HEK293T (cell line): ENCODE results near the gene NFE2L3.
"Not testable (repeated sequence)": the region's sequence is repeated elsewhere in the genome, so short reads cannot be mapped to it uniquely, and the experiment has no call there.

Experiments used
- CTCF ChIA-PET: fragments of 350-600 bp; formaldehyde crosslinking; extraction: SDS; loops from one replicate; lab custom pipeline; 2021; ENCODE audit warnings: antibody characterized with exemption, inconsistent platforms; lab: Yijun Ruan, JAX
- POLR2A ChIA-PET: fragments of 350-600 bp; formaldehyde crosslinking; extraction: SDS; loops from one replicate; lab custom pipeline; 2020; ENCODE audit warnings: antibody characterized with exemption, inconsistent platforms; lab: Yijun Ruan, JAX
- DNase-seq: peaks from one replicate; pipeline ENCODE4 v3.0.0; 2012; ENCODE audit warnings: mixed read lengths; ENCODE audit errors: extremely low spot score
- ARNT ChIP-seq: fragments of 450-650 bp; IDR thresholded peaks from 2 replicates; pipeline ENCODE4 v1.6.1; 2017; ENCODE audit warnings: mild to moderate bottlenecking
- BHLHE40 ChIP-seq: fragments of 450-650 bp; IDR thresholded peaks from 2 replicates; pipeline ENCODE4 v1.6.1; 2016; ENCODE audit warnings: mild to moderate bottlenecking, moderate library complexity, borderline replicate concordance
- CTBP1 ChIP-seq: fragments of 450-650 bp; IDR thresholded peaks from 2 replicates; pipeline ENCODE4 v1.6.1; 2016; ENCODE audit warnings: borderline replicate concordance
- ELF4 ChIP-seq: fragments of 450-650 bp; IDR thresholded peaks from 2 replicates; pipeline ENCODE4 v1.6.1; 2017; ENCODE audit warnings: antibody characterized with exemption
- FOXA1 ChIP-seq: fragments of 450-650 bp; IDR thresholded peaks from 2 replicates; pipeline ENCODE4 v1.6.1; 2016; ENCODE audit warnings: mild to moderate bottlenecking
- FOXK2 ChIP-seq: fragments of 450-650 bp; IDR thresholded peaks from 2 replicates; pipeline ENCODE4 v1.6.1; 2016; ENCODE audit warnings: mild to moderate bottlenecking
- FOXM1 ChIP-seq: fragments of 450-650 bp; IDR thresholded peaks from 2 replicates; pipeline ENCODE4 v1.6.1; 2017; ENCODE audit warnings: mild to moderate bottlenecking, borderline replicate concordance
- HDGF ChIP-seq: fragments of 450-650 bp; IDR thresholded peaks from 2 replicates; pipeline ENCODE4 v1.6.1; 2017; ENCODE audit warnings: antibody characterized with exemption, borderline replicate concordance
- L3MBTL2 ChIP-seq: fragments of 450-650 bp; conservative IDR thresholded peaks from 2 replicates; pipeline ENCODE4 v1.6.1; 2016; ENCODE audit warnings: mild to moderate bottlenecking
- LEF1 ChIP-seq: fragments of 450-650 bp; IDR thresholded peaks from 2 replicates; pipeline ENCODE4 v1.6.1; 2017; ENCODE audit warnings: mild to moderate bottlenecking, borderline replicate concordance
- NFRKB ChIP-seq: fragments of 450-650 bp; IDR thresholded peaks from 2 replicates; pipeline ENCODE4 v1.6.1; 2016; ENCODE audit warnings: mild to moderate bottlenecking, moderate library complexity
- SP1 ChIP-seq: fragments of 450-650 bp; IDR thresholded peaks from 2 replicates; pipeline ENCODE4 v1.6.1; 2017
- SUZ12 ChIP-seq: fragments of 450-650 bp; IDR thresholded peaks from 2 replicates; pipeline ENCODE4 v1.6.1; 2016; ENCODE audit warnings: mild to moderate bottlenecking
- TARDBP ChIP-seq: fragments of 450-650 bp; IDR thresholded peaks from 2 replicates; pipeline ENCODE4 v1.6.1; 2016
- ZNF384 ChIP-seq: fragments of 450-650 bp; IDR thresholded peaks from 2 replicates; pipeline ENCODE4 v1.6.1; 2016
- TF ChIP-seq, protein P1 (sequence below): fragments of 450-650 bp; IDR thresholded peaks from 2 replicates; pipeline ENCODE4 v1.6.1; 2016

Gene NFE2L3

DNA sequence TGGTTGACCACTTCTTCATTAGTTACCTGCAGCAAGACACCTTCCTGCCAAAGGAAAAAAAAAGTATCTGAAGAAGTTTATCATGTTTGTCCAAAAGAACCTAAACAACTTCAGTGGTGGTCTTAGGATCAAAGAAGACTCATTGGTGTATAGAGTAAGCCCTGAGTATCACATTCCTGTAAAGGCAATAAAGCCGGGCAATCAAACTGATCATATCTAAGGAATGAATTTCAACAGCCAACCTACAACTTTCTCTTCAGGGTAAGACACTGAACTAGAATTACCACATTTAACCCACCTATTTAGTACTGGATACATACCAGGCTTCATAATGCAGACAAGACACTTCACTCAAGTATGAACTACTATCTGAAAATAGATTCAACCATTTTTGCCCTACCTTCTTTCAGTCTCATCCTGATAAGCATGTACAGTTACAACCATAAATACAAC lies 38.4 kb downstream of the NFE2L3 start:
- DNase-seq: no peak
- ChIA-PET POLR2A (interaction anchor here (3.2 to 3.4 kb wide), 2 partner anchors 9 to 11 kb away, joined by 31 to 46 read pairs; partner anchors contain the start of genes CBX3 and HNRNPA2B1), CTCF (no interaction called here)
- no peak for TF ChIP-seq CTBP1
- TF ChIP-seq SP1: no peak
- TF ChIP-seq NFRKB: no peak
- TF ChIP-seq FOXK2: no peak
- no peak for TF ChIP-seq FOXM1
- TF ChIP-seq TARDBP: no peak
- no peak for TF ChIP-seq FOXA1
- TF ChIP-seq ELF4: no peak
- TF ChIP-seq L3MBTL2: no peak
- TF ChIP-seq ARNT: no peak
- TF ChIP-seq HDGF: no peak
- TF ChIP-seq, protein P1, sequence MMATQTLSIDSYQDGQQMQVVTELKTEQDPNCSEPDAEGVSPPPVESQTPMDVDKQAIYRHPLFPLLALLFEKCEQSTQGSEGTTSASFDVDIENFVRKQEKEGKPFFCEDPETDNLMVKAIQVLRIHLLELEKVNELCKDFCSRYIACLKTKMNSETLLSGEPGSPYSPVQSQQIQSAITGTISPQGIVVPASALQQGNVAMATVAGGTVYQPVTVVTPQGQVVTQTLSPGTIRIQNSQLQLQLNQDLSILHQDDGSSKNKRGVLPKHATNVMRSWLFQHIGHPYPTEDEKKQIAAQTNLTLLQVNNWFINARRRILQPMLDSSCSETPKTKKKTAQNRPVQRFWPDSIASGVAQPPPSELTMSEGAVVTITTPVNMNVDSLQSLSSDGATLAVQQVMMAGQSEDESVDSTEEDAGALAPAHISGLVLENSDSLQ: no peak
- no peak for TF ChIP-seq SUZ12
- no peak for TF ChIP-seq LEF1
- no peak for TF ChIP-seq BHLHE40
- no peak for TF ChIP-seq ZNF384

DNA sequence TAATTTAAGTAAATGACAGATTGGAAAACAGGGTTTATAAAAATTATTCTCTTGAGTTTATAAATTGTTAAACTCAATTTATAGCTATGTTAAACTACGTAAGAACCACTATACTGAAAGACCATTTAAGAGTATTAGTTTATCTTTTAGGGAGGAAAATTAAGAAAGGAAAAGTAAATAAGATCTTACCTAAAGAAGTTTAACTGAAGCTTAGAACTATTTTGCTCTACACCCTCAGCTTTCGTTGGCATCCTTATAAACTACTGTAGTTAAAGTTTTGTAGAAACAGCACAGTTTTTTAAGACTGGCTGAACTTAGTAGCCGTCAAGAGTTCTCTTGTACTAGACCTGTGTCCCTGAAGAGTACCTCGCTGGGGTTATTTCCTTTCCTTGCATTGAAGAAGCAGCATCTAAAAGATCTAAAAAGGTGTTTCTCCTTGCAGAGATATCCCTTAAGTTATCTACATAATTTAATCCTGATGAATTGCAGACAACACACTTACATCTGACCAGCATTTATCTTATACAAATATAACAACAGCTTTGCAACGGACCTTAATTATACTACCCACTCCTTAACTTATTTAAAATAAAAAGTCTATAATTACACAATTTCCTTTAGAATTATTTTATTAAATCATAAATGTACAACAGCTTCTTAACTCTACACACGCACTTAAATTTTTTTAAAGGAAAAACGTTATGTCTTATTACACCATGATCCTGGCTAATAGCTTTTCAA lies 39.4 kb downstream of the NFE2L3 start:
- no peak for DNase-seq
- CTCF ChIA-PET: interaction anchor here (1.0 kb wide), 1 partner anchor 101 kb away, joined by 3 read pairs; no protein-coding TSS in a partner anchor
- POLR2A ChIA-PET: interaction anchor here (1.0 to 3.2 kb wide), 3 partner anchors 10 to 970 kb away, joined by 4 to 31 read pairs (median 4); partner anchors contain the start of genes CBX3, HNRNPA2B1 and NFE2L3
- TF ChIP-seq FOXA1 (no peak), BHLHE40 (no peak), ARNT (no peak), HDGF (no peak)

DNA sequence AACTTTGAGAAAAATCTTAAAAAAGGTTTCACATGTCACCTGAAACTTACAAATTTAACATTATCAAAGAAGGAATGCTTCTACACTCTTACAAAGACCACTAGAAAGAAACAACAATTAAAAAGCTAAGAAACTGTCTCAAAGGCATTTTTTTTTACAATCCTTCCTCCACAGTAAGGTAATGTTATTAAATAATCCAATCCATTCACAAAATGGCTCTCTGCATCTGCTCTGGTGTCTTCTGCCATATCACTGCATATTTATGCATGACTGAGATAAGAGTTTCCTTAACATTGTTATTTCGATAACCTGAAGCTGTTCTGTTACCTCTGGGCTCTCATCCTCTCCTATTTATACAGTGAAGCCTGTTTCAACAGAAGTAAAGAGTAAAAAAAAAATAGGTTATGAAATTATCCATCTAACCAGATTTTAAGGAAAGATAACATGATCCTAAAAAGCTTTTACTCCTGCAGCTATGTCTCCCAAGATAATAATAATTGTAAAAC lies 40.0 kb downstream of the NFE2L3 start:
- TF ChIP-seq HDGF (no peak), FOXA1 (no peak), FOXM1 (no peak), L3MBTL2 (no peak), FOXK2 (no peak), SUZ12 (no peak), SP1 (no peak), ZNF384 (no peak), TARDBP (no peak), LEF1 (no peak), ARNT (no peak), NFRKB (no peak), BHLHE40 (no peak), CTBP1 (no peak), ELF4 (no peak)
- TF ChIP-seq, protein P1: no peak
- no peak for DNase-seq
- POLR2A ChIA-PET: interaction anchor here (0.6 to 3.2 kb wide), 8 partner anchors 9 to 1070 kb away, joined by 3 to 31 read pairs (median 4); partner anchors contain the start of genes CBX3, HNRNPA2B1 and NFE2L3
- CTCF ChIA-PET: interaction anchor here (0.7 to 1.0 kb wide), 3 partner anchors 101 to 481 kb away, joined by 3 to 5 read pairs (median 4); no protein-coding TSS in a partner anchor

DNA sequence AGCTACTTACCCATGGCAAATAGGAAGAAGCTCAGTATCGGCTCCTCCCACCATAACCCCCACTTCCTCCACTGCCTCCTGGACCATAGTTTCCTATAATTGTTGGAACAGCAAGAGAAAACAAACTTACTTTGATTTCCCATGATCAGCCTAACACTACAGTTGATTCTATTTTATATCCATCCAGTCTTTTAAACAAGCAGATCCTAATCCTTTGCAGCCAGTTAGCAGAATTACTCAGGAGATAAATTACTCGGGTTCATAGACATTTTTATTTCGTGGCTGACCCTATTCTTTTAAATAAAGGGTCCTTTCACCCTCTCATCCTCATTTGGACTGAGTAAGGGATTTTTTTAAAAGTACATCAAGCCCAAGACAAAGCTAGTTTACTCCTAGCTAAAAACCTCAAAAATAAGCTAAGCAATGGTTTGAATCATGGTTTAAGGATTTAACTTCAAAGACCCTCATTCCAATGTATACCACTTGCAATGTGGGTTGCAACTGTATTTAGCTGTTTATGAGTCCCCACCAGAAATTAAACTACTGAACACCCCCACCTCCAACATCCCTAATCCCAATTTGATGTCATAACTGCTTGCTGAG lies 40.6 kb downstream of the NFE2L3 start:
- POLR2A ChIA-PET: interaction anchor here (0.6 to 3.2 kb wide), 8 partner anchors 9 to 1071 kb away, joined by 3 to 31 read pairs (median 4); partner anchors contain the start of genes CBX3, HNRNPA2B1 and NFE2L3
- no peak for TF ChIP-seq FOXK2
- TF ChIP-seq ARNT: no peak
- TF ChIP-seq ELF4: 0 out of 2 replicates have a peak, but pooled peaks have one; percentile 13
- no peak for TF ChIP-seq LEF1
- no peak for TF ChIP-seq FOXA1
- no peak for TF ChIP-seq SUZ12
- no peak for TF ChIP-seq FOXM1
- TF ChIP-seq BHLHE40: peak; percentile 41
- no peak for TF ChIP-seq SP1
- peak; percentile 19; the same call in 1 of the 2 replicates for TF ChIP-seq NFRKB
- no peak for DNase-seq
- CTCF ChIA-PET: interaction anchor here (0.7 to 1.0 kb wide), 3 partner anchors 102 to 481 kb away, joined by 3 to 5 read pairs (median 4); no protein-coding TSS in a partner anchor

DNA sequence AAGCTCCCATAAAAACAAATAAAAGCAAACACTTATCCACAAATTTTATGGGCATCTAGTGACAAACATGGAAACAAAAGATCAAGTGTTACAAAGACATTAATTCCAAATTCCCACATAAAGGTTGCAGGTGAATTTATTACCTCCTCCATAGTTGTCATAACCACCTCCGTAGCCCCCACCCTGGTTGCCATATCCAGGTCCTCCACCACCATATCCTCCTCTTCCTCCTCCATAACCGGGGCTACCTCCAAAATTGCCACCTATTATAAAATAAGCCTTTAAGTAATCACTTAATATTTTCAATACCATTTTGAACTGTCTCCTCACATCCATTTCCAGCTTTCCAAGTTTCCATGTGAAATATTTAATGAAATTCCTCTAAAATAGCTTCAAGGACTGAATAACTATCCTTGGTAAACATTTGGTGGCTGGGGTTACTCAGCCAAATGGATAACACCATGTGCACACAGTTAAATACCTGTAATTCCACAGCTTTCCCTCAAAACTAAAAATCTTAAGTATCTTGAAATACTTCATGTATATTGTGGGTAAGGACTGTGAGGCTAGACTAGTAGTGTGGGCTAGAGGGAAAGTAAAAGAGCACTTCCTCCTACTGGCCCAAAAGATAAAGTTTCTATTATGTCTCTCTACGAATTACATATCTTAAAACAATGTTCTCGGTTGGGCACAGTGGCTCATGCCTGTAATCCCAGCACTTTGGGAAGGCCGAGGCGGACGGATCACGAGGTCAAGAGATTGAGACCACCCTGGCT lies 41.6 kb downstream of the NFE2L3 start:
- POLR2A ChIA-PET: interaction anchor here (0.9 to 3.2 kb wide), 6 partner anchors 8 to 986 kb away, joined by 3 to 31 read pairs (median 4); partner anchors contain the start of genes CBX3 and HNRNPA2B1
- DNase-seq: no peak
- CTCF ChIA-PET: no interaction called here
- no peak for TF ChIP-seq FOXK2
- 0 out of 2 replicates have a peak, but pooled peaks have one; percentile 4 for TF ChIP-seq ELF4

DNA sequence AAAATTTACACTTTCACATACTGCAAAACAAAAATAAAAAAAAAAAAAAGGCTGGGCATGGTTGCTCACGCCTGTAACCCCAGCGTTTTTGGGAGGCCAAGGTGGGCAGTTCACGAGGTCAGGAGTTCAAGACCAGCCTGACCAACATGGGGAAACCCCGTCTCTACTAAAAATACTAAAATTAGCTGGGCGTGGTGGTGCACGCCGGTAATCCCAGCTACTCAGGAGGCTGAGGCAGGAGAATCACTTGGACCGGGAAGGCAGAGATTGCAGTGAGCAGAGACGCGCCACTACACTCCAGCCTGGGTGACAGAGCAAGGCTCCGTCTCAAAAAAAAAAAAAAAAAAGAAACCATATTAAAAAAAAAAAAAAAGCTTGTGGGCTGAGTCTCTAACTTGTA lies 42.8 kb downstream of the NFE2L3 start:
- POLR2A ChIA-PET: interaction anchor here (0.9 to 2.6 kb wide), 4 partner anchors 10 to 977 kb away, joined by 3 to 19 read pairs (median 4); no protein-coding TSS in a partner anchor
- CTCF ChIA-PET, DNase-seq: not testable (repeated sequence)
